Activated naive CD8-positive, alpha-beta T cell (primary cell): Measurements from ENCODE around the gene TAGLN2.
A peak's percentile ranks its signal among the peaks of the same experiment; 100 is the strongest.

ENCODE experiments used
- H3K27ac Mint-ChIP-seq: one replicate; pipeline ENCODE4 v1.8.0; 2021; ENCODE audit warnings: mixed read lengths
- H3K27me3 Mint-ChIP-seq: one replicate; pipeline ENCODE4 v1.8.0; 2021; ENCODE audit warnings: mixed read lengths
- H3K36me3 Mint-ChIP-seq: one replicate; pipeline ENCODE4 v1.8.0; 2021; ENCODE audit warnings: mixed read lengths
- H3K4me1 Mint-ChIP-seq: one replicate; pipeline ENCODE4 v1.8.0; 2021; ENCODE audit warnings: low read depth, mixed read lengths
- H3K4me3 Mint-ChIP-seq: one replicate; pipeline ENCODE4 v1.8.0; 2021; ENCODE audit warnings: mild to moderate bottlenecking, mixed read lengths
- H3K9me3 Mint-ChIP-seq: one replicate; pipeline ENCODE4 v1.8.0; 2021; ENCODE audit warnings: low read depth, mixed read lengths

TAGLN2 gene

GRCh38 chr1:159923203-159924024 is 1.9 kb downstream of the TAGLN2 start:
- H3K4me1 Mint-ChIP-seq, result peaks cover 65% of the 10 kb centered on the region
- H3K27me3 Mint-ChIP-seq, result no peaks in the 10 kb centered on the region
- H3K36me3 Mint-ChIP-seq, result peaks cover 6% of the 10 kb centered on the region
- no peaks in the 10 kb centered on the region for H3K9me3 Mint-ChIP-seq
- H3K4me3 Mint-ChIP-seq, result peak overlapping the region; percentile 95
- peak overlapping the region; percentile 95 for H3K27ac Mint-ChIP-seq

- H3K27me3 Mint-ChIP-seq, result no peaks in the 10 kb centered on the region
- H3K4me3 Mint-ChIP-seq, result peak overlapping the region; percentile 95
- peaks cover 72% of the 10 kb centered on the region for H3K4me1 Mint-ChIP-seq
- H3K9me3 Mint-ChIP-seq, result no peaks in the 10 kb centered on the region
- H3K36me3 Mint-ChIP-seq, result peaks cover 12% of the 10 kb centered on the region
- peak overlapping the region; percentile 95 for H3K27ac Mint-ChIP-seq
Observed at GRCh38 chr1:159922511-159923202, 2.6 kb downstream of the TAGLN2 start.

GRCh38 chr1:159921700-159922504 is 3.4 kb downstream of the TAGLN2 start:
- H3K27me3 Mint-ChIP-seq, result no peaks in the 10 kb centered on the region
- no peaks in the 10 kb centered on the region for H3K9me3 Mint-ChIP-seq
- peak overlapping the region; percentile 95 for H3K4me3 Mint-ChIP-seq
- peaks cover 75% of the 10 kb centered on the region for H3K4me1 Mint-ChIP-seq
- peak overlapping the region; percentile 95 for H3K27ac Mint-ChIP-seq
- H3K36me3 Mint-ChIP-seq, result peaks cover 15% of the 10 kb centered on the region

GRCh38 chr1:159921251-159921650 is 4.1 kb downstream of the TAGLN2 start:
- Mint-ChIP-seq H3K4me3 (peak overlapping the region; percentile 95), H3K36me3 (peaks cover 15% of the 10 kb centered on the region), H3K27me3 (no peaks in the 10 kb centered on the region), H3K9me3 (no peaks in the 10 kb centered on the region), H3K4me1 (peaks cover 72% of the 10 kb centered on the region), H3K27ac (peak overlapping the region; percentile 95)

- no peaks in the 10 kb centered on the region for H3K9me3 Mint-ChIP-seq
- H3K27ac Mint-ChIP-seq, result peak overlapping the region; percentile 95
- peak overlapping the region; percentile 95 for H3K4me3 Mint-ChIP-seq
- no peaks in the 10 kb centered on the region for H3K27me3 Mint-ChIP-seq
- peaks cover 15% of the 10 kb centered on the region for H3K36me3 Mint-ChIP-seq
- peaks cover 66% of the 10 kb centered on the region for H3K4me1 Mint-ChIP-seq
Observed at GRCh38 chr1:159920651-159921050, 4.7 kb downstream of the TAGLN2 start.

- H3K27me3 Mint-ChIP-seq, result no peaks in the 10 kb centered on the region
- H3K4me3 Mint-ChIP-seq, result no peak overlapping the region
- no peaks in the 10 kb centered on the region for H3K9me3 Mint-ChIP-seq
- peaks cover 15% of the 10 kb centered on the region for H3K36me3 Mint-ChIP-seq
- H3K4me1 Mint-ChIP-seq, result peaks cover 65% of the 10 kb centered on the region
- peak overlapping the region; percentile 95 for H3K27ac Mint-ChIP-seq
Observed at GRCh38 chr1:159920202-159920601, 5.1 kb downstream of the TAGLN2 start.

GRCh38 chr1:159919236-159919865 is 6.0 kb downstream of the TAGLN2 start:
- H3K27ac Mint-ChIP-seq, result no peak overlapping the region
- H3K27me3 Mint-ChIP-seq, result no peaks in the 10 kb centered on the region
- H3K4me3 Mint-ChIP-seq, result no peak overlapping the region
- H3K9me3 Mint-ChIP-seq, result no peaks in the 10 kb centered on the region
- peaks cover 17% of the 10 kb centered on the region for H3K36me3 Mint-ChIP-seq
- H3K4me1 Mint-ChIP-seq, result peaks cover 70% of the 10 kb centered on the region

GRCh38 chr1:159918352-159919200 is 6.7 kb downstream of the TAGLN2 start:
- H3K9me3 Mint-ChIP-seq, result no peaks in the 10 kb centered on the region
- H3K36me3 Mint-ChIP-seq, result peaks cover 15% of the 10 kb centered on the region
- peak overlapping the region; percentile 2 for H3K27ac Mint-ChIP-seq
- peaks cover 71% of the 10 kb centered on the region for H3K4me1 Mint-ChIP-seq
- H3K27me3 Mint-ChIP-seq, result no peaks in the 10 kb centered on the region
- no peak overlapping the region for H3K4me3 Mint-ChIP-seq

- H3K4me3 Mint-ChIP-seq, result no peak overlapping the region
- peak overlapping the region; percentile 76 for H3K27ac Mint-ChIP-seq
- H3K4me1 Mint-ChIP-seq, result peaks cover 70% of the 10 kb centered on the region
- peaks cover 15% of the 10 kb centered on the region for H3K36me3 Mint-ChIP-seq
- no peaks in the 10 kb centered on the region for H3K9me3 Mint-ChIP-seq
- no peaks in the 10 kb centered on the region for H3K27me3 Mint-ChIP-seq
Observed at GRCh38 chr1:159917533-159918351, 7.6 kb downstream of the TAGLN2 start.

GRCh38 chr1:159916242-159917051 is 8.9 kb downstream of the TAGLN2 start:
- H3K4me3 Mint-ChIP-seq, result no peak overlapping the region
- H3K9me3 Mint-ChIP-seq, result no peaks in the 10 kb centered on the region
- peaks cover 15% of the 10 kb centered on the region for H3K36me3 Mint-ChIP-seq
- peak overlapping the region; percentile 4 for H3K27ac Mint-ChIP-seq
- H3K4me1 Mint-ChIP-seq, result peaks cover 70% of the 10 kb centered on the region
- no peaks in the 10 kb centered on the region for H3K27me3 Mint-ChIP-seq

GRCh38 chr1:159915571-159916241 is 9.6 kb downstream of the TAGLN2 start:
- peak overlapping the region; percentile 59 for H3K27ac Mint-ChIP-seq
- H3K4me1 Mint-ChIP-seq, result peaks cover 70% of the 10 kb centered on the region
- no peaks in the 10 kb centered on the region for H3K9me3 Mint-ChIP-seq
- H3K4me3 Mint-ChIP-seq, result no peak overlapping the region
- no peaks in the 10 kb centered on the region for H3K27me3 Mint-ChIP-seq
- peaks cover 12% of the 10 kb centered on the region for H3K36me3 Mint-ChIP-seq
